Caki2 (cell line): ENCODE data around the gene USP2. TPM values are rescaled to one million over a fixed set of nuclear protein-coding genes. Genes with fewer than 3 reads are reported as not detected.
"Not testable (repeated sequence)": the region's sequence is repeated elsewhere in the genome, so short reads cannot be mapped to it uniquely, and the experiment has no call there.

Source experiments
- DNase-seq: peaks from one replicate; pipeline ENCODE4 v3.0.0-alpha.2; 2015; ENCODE audit warnings: low read depth
- in situ Hi-C: cut with HindIII; loops from 2 replicates; pipeline ENCODE4 v1.10.0; 2016; ENCODE audit warnings: low sequenced_read_pairs, low pct_unique_long_range_greater_than_20kb, mixed read lengths
- total RNA-seq: library from RNA; depleted of rRNA; stranded (reverse); fragments of >200 nt; shearing (Covaris generic); gene quantifications from 2 replicates; pipeline ENCODE4 v1.2.3, GENCODE V29; 2014; ENCODE audit warnings: low replicate concordance

Gene USP2
- total RNA-seq, 1 experiment from 2014 or later: 3.7 TPM

DNA sequence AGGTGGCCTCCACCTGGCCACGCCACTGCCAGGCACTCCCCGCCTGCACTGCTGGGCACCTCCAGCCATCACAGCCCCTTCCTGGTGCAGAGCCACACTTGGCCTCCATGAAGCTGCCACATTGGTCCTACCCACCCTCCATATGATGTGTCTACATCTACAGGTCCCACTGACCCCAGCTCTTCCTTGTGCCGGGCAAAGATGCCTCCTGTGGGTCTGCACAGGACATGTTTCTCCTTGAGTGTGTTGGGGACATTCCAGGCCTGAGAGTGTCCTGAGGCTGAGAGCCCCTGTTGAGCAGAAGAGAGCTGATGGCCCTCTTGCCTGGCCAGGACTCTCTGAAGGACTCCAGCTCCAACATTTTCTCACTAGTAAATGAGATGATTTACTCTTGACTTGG is 34.0 kb upstream of the USP2 start:
- in situ Hi-C loops: no loop called here
- no peak for DNase-seq

DNA sequence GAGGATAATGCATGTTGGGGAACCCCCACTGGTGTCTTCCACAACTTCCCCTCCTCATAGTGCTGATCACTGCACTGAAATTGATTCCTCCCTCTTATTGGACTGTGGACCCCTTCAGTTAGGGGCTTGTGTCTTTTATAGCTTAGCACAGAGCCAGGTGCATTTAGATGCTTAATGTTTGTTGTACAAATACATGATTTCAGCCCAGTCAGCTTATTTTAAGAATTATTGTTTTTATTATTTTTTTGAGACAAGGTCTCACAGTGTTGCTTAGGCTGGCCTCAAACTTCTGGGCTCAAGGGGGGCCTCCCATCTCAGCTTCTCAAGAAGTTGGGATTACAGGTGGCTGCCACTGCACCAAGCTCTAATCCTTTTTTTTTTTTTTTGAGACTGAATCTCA is 33.2 kb upstream of the USP2 start:
- in situ Hi-C loops: no loop called here
- DNase-seq: no peak

DNA sequence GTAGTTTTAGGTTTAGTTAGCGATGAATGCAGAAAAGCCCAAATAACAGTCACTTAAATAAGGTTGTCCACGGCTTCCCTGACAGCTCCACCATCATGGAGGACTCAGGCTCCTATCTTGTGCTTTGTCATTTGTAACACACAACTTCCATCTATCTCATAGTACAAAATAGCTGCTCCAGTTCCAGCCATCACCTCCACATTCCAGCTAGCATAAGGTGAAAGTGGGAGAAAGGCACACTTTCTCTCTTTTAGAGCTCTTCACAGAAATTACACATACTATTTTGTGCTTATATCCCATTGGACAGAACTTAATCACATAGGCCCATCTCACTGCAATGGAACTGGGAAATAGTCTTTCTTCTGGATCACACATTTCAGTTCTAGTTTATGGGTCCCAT is 32.8 kb upstream of the USP2 start:
- no peak for DNase-seq
- in situ Hi-C loops: no loop called here

DNA sequence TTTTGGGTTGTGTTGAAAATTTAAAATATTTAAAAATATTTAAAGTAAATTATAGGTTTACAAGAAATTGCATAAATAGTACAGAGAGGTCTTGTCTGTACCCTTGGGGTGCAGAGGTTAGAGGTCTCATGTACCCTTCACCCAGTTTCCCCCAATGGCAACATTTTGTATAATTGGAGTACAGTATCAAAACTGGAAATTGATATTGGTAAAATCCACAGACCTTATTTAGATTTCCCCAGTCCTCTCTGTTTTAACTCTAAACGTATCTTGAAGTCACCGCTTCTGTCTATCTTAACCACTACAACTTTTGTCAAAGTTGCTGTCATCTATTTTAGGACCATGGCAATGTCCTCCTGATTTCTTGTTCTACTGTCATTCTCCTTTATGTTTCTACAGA is 30.6 kb upstream of the USP2 start:
- in situ Hi-C loops: no loop called here
- no peak for DNase-seq

DNA sequence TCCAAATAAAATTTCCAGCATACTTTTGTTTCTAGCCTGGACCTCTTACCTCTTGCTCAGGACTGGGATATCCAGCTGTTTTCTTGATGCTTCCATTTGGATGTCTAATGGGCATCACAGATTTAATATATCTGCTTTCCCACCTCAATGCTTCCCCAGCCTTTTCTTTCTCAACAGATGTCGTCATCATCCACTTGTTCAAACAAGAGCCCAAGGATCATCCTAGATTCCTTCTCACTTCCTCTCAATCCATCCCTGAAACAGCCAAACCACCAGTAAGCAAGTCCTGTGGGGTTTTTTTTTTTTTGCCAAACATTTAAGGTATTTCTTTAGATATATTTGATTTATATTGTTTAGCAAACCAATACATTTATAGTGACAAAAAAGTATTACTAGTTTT is 29.0 kb upstream of the USP2 start:
- DNase-seq: no peak
- in situ Hi-C loops: no loop called here

DNA sequence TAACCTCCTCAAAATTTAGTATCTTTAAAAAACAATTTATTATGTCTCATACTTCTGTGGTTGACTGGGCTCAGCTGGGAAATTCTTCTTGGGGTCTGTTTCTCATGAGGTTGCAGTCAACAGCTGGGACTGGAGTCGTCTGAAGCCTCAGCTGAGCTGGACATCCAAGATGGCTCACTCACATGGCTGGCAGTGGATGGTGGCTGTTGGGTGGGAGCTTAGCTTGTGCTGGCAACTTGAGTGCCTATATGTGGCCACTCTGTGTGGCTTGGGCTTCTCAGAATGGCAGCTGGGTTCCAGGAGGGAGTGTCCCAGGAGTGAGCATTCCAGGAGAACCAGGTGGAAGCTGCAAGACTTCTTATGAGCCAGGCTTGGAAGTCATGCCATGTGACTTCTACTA is 28.2 kb upstream of the USP2 start:
- no peak for DNase-seq
- in situ Hi-C loops: no loop called here

DNA sequence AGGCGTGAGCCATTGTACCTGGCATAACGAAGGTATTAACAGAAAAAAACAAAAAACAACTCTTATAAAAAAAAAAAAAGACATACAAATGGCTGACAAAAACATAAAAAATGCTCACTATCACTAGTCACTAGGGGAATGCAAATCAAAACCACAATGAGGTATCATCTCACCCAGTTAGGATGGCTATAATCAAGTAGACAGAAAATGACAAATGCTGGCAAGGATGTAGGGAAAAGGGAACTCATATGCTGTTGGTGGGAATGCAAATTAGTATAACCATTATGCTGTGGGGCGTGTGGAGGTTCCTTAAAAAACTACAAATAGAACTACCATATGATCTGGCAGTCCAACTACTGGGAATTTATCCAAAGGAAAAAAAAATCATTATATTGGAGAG is 24.5 kb upstream of the USP2 start:
- in situ Hi-C loops: no loop called here
- DNase-seq: no peak

DNA sequence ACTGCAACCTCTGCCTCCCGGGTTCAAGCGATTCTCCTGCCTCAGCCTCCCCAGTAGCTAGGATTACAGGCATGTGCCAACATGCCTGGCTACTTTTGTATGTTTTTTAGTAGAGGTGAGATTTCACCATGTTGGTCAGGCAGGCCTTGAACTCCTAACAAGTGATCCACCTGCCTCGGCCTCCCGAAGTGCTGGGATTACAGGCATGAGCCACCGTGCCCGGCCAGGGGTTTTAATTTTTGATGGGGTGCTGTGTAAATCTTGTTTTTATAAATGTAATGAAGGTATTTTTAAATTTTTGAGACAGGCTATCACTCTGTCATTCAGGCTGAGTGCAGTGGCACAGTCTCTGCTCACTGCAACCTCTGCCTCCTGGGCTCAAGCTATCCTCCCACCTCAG is 24.0 kb upstream of the USP2 start:
- DNase-seq, in situ Hi-C loops: not testable (repeated sequence)

DNA sequence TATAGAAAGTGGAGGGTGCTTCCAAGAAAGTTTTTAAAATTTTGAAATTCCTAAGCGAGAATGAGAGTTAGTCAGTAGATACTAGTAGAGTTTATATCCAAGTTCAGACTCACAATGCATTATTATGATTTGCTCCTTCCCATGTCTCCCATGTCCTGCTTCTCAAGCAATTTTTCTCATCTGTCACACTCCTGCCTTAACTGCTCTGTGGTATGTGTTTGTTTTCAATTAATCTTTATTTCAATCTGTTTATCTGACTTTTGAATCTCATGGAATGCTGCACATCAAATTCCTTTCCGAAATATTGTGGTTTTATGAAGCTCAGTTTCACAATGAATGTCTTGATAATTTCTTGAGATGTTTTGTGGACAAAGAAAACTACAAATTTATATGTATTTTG is 23.4 kb upstream of the USP2 start:
- no peak for DNase-seq
- in situ Hi-C loops: no loop called here

DNA sequence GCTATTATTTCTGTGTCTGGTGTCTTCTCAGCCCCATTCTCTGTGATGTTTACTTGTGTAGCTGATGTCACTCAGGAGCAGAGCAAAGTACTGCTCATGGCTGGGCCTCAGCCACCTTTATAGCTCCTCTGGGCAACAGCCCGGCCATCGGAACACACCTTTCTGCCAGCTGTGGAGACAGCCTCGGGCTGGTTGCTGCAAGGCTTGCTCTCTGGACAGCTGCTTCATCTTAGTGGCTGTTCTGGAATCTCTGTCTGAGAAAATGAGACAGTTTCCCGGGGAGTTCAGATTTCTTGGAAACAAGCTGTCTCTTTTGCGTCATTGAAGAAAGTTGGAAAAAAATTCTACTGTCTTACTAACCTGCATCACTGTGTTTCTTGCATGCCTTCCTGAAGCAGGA is 21.5 kb upstream of the USP2 start:
- no peak for DNase-seq
- in situ Hi-C loops: no loop called here

DNA sequence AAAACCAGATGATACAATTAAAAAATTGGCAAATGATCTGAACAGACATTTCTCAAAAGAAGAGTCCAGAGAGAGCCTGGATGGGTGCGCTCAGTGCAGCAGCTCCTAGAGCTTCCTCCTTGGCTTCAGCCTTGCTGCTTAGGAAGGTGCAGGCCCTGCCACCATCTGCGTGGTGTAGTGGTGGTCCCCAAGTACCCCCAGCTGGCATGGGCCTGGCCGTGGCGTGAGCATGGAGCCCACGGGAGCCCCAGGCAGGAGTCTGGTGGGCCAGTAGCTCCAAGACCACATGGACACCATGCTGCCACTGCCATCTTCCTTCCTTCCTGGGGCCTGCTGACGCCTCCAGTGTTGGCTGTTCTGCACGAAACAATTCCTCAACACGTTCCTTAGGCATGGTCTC is 21.0 kb upstream of the USP2 start:
- no peak for DNase-seq
- in situ Hi-C loops: no loop called here

DNA sequence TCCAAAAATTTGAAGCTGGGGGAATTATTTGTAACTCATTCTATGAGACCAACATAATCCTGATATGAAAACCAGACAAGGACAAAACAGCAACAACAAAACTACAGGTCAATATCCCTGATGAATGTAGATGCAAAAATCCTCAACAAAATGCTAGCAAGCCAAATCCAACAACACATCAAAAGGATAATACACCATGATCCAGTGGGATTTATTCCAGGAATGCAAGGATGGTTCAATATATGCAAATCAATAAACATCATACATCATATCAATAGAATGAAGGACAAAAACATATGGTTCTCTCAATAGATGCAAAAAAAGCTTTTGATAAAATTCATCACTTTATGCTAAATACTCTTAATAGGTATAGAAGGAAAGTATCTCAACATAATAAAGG is 19.4 kb upstream of the USP2 start:
- DNase-seq: no peak
- in situ Hi-C loops: no loop called here

DNA sequence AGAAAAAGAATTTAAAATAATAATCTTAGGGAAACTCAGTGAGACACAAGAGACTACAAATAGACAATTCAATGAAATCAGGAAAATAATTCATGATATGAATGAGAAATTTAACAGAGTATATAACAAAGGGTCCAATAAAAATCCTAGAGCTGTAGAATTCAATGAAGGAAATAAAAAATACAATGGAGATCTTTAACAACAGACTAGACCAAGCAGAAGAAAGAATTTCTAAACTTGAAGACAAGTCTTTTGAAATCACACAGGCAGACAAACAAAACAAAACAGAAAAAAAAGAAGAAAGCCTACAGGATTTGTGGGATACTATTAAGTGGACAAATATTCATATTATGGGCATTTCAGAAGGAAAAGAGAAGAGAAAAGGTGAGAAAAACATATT is 16.2 kb upstream of the USP2 start:
- in situ Hi-C loops: no loop called here
- DNase-seq: no peak

DNA sequence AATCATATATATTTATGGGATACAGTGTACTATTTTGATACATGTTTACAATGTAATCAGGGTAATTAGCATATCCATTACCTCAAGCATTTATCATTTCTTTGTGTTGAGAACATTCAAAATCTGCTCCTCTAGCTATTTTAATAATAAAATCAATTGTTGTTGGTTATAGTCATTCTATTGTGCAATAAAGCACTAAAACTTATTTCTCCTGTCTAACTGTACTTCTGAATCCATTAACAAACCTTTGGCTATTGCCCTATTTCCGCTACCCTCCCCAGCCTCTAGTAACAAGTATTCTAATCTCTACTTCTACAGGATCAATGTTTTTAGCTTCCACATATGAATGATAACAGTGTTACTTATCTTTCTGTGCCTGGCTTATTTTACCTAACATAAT is 15.3 kb upstream of the USP2 start:
- in situ Hi-C loops: no loop called here
- DNase-seq: no peak

DNA sequence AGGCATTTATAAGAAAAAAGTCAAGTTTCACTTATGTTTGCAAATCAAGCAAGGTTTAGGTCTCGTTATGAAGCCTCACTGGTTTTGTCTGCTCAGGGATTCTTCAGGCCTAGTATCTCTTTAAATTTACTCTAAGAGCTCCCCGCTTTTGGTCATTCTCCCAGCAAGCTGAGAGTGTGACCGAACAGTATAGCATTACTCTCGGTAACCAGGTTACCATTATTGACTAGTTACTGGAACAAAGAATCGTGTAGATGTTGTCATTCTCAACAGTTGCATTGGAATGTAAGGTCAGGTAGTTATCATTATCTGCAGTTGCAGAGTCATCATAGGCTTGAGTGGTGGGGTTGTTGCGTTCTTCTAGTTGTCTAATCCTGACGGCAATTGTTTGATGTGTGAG is 9.8 kb upstream of the USP2 start:
- no peak for DNase-seq
- in situ Hi-C loops: no loop called here

DNA sequence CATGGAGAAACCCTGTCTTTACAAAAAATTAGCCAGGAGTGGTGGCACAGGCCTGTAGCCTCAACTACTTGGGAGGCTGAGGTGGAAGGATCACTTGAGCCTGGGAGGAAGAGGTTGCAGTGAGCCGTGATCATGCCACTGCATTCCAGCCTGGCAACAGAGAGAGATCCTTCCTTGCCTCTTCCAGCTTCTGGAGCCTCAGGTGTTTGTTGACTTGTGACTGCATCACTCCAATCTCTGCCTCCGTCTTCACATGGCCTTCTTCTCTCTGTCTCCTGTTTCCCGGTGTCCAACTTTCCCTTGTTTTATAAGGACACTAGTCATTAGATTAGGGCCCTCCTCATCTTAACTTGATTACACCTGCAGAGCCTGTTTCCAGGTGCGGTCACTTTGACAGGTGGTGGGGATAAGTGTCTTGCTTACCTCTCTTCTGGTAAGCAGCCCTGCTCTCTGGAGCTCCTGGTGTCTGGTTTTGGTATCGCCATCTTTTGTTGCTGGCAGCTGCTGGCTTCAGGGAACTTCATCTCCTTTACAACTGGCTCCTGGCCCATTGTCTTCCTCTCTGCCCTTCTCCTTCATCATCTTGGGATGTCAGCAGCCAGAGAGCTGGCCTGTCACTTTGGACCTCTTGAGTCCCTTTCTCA is 8.2 kb upstream of the USP2 start:
- no peak for DNase-seq
- in situ Hi-C loops: no loop called here

DNA sequence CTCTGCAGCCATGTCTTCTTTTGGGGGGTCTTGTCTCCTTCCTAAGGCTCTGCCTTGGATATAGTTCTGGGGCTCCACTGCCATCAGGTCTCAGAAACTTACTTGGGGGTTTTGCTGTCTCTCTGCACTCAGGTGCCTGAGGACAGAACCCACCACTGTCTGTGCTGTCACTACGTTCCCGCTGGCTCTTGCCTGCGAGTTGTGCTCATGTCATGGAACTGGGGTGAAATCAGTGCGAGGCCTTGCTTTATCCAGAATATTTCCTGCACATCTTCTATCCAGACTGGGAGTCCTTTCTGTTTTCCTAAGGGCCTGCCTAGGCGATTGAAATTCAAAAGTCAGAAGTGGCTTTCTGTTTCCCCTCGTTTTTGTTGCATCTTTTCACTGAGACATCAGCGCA is 6.6 kb upstream of the USP2 start:
- in situ Hi-C loops: no loop called here
- DNase-seq: no peak

DNA sequence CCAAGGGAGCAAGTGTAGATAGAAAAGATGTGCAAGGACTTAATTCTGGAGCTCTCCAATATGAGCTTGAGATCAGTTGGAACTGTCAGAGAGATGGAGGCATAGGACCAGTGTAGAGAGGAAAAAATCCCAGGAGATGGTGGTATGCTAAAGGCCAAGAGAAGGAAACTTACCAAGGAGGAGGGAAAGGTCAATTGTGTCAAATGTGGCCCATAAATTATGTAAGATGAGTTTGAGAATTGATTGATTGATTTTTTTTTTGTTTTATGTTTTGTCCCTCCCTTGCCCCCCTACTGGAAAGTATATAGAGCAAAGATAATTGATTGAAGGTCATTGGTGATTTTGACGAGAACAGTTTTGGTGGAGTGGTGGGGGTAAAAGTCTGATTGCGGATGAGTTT is 2.8 kb upstream of the USP2 start:
- no peak for DNase-seq
- in situ Hi-C loops: no loop called here

DNA sequence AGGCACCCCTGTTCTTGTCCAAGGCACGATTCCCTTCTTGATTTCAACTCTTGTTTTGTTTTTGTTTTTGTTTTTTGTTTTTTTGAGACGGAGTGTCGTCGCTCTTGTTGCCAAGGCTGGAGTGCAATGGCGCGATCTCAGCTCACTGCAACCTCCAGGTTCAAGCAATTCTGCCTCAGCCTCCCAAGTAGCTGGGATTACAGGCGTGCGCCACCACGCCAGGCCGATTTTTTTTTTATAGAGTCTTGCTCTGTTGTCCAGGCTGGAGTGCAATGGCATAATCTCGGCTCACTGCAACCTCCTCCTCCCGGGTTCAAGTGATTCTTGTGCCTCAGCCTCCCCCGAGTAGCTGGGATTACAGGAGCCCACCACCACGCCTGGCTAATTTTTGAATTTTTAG is 1.0 kb upstream of the USP2 start:
- DNase-seq, in situ Hi-C loops: not testable (repeated sequence)

DNA sequence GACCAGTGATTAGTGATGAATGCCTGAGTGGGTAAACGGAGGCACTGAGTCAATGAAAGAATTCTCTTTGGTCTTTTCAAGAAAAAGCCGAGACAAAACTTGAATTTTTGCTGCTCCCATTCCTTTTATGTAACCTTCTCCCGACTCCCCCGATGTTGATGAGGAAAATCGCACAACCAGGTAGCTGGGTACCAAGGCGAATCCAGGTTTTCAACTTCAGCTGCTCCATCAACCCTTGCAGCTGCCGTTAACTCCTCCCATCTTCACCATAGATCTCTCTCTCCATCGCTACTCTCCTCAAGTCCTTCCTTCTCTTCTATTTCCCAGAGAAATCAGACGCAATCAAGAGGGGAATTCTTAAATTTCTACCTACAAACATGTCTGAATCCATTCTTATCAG is 611 bp upstream of the USP2 start:
- in situ Hi-C loops: no loop called here
- DNase-seq: no peak

DNA sequence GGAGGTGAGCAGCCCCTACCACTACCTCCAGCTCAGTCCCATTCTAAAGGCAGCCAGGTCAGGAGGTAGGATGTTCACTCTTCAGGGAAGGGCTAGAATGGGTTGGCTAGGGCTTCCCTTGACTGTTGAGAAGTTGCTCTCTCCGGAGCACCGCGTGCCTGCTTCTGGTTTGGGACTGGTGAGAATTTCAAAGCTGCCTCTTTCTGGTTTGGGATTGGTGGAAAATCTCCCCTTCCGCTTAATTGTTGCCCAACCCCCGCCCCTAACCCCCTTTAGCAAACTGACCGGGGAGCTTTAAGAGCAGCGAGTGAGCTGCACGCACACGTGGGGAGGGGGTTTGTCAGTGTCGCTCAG is 686 bp downstream of the USP2 start:
- in situ Hi-C loops: no loop called here
- DNase-seq: no peak
